OCI-LY3 (cell line): ENCODE measurements around the gene FBXO8.

ENCODE experiments used
- EZH2phosphoT487 ChIP-seq: fragments of 200-600 bp; shearing (Covaris generic); IDR thresholded peaks from 2 replicates; pipeline ENCODE4 v1.6.1; 2018; ENCODE audit warnings: antibody characterized with exemption, mixed run types, low read depth
- TF ChIP-seq, protein P1 (sequence below): fragments of 200-600, 300-600 bp; sonication (generic); IDR thresholded peaks from 2 replicates; pipeline ENCODE4 v1.5.1; 2014; ENCODE audit warnings: antibody characterized with exemption, low read length, low read depth

DNA sequence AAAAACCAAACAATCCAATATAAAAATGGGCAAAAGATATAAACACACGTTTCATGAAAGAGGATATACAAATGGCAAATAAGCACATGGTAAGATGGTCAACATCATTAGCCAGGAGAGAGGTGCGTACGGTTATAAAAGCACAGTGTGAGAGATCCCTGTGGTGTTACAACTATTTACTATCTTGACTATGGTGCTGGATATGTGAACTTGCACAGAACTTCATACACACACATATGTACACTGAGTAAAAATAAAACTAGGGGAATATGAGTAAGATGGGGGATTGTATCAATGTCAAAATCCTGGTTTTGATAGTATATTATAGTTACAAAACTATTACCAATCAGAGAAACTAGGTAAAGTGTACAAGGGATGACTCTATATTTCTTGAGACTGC lies 8.4 kb downstream of the FBXO8 start:
- TF ChIP-seq, protein P1, sequence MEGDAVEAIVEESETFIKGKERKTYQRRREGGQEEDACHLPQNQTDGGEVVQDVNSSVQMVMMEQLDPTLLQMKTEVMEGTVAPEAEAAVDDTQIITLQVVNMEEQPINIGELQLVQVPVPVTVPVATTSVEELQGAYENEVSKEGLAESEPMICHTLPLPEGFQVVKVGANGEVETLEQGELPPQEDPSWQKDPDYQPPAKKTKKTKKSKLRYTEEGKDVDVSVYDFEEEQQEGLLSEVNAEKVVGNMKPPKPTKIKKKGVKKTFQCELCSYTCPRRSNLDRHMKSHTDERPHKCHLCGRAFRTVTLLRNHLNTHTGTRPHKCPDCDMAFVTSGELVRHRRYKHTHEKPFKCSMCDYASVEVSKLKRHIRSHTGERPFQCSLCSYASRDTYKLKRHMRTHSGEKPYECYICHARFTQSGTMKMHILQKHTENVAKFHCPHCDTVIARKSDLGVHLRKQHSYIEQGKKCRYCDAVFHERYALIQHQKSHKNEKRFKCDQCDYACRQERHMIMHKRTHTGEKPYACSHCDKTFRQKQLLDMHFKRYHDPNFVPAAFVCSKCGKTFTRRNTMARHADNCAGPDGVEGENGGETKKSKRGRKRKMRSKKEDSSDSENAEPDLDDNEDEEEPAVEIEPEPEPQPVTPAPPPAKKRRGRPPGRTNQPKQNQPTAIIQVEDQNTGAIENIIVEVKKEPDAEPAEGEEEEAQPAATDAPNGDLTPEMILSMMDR, result no peak
- no peak for TF ChIP-seq EZH2phosphoT487
